A549 (cell line): ENCODE measurements around the gene RHOBTB1. TPM values are rescaled to one million over a fixed set of nuclear protein-coding genes. Genes with fewer than 3 reads are reported as not detected.

Experiments
- ATAC-seq, 2 experiments: fragments of 200-7000 bp in 1 of 2; fragments of >200 bp in 1 of 2; cut with Nextera tagmentation in 1 of 2; cut with Tn5 transposase in 1 of 2; 3 replicates each; pipeline versions ENCODE4 v1.8.0 to v1.9.1; 2018 to 2020; ENCODE audit warnings: mild to moderate bottlenecking in 1 of 2, moderate library complexity in 1 of 2
- CTCF ChIA-PET: fragments of 300-600 bp; sonication (Branson Sonifier 250); formaldehyde crosslinking; extraction: SDS; loops from one replicate; lab custom pipeline; 2021; ENCODE audit warnings: antibody characterized with exemption, inconsistent platforms; lab: Yijun Ruan, JAX
- POLR2A ChIA-PET: fragments of 350-600 bp; formaldehyde crosslinking; extraction: SDS; loops from one replicate; lab custom pipeline; 2021; ENCODE audit warnings: antibody characterized with exemption, inconsistent platforms; lab: Yijun Ruan, JAX
- DNase-seq, 2 experiments: peaks; one replicate each; pipeline versions ENCODE4 v3.0.0 to v3.0.0-alpha.2; 2011 to 2016; ENCODE audit warnings: low read depth in 1 of 2, low spot score in 1 of 2
- FAIRE-seq: peaks from 2 replicates; lab custom pipeline; 2011; peaks lifted over from hg19 to GRCh38; lab: Jason Lieb, UNC
- H3K27ac ChIP-seq, 2 experiments: fragments of >200 bp; sonication (Bioruptor Twin); formaldehyde crosslinking; 3 replicates each; pipeline ENCODE4 v1.5.1; 2016 to 2017
- H3K4me1 ChIP-seq: fragments of >200 bp; sonication (Bioruptor Twin); formaldehyde crosslinking; 3 replicates; pipeline ENCODE4 v1.6.1; 2016
- H3K4me2 ChIP-seq: fragments of >200 bp; sonication (Bioruptor Twin); formaldehyde crosslinking; 3 replicates; pipeline ENCODE4 v1.6.1; 2016
- H3K4me3 ChIP-seq: fragments of >200 bp; sonication (Bioruptor Twin); formaldehyde crosslinking; 3 replicates; pipeline ENCODE4 v1.5.1; 2016
- H3K9me3 ChIP-seq: fragments of >200 bp; sonication (Bioruptor Twin); formaldehyde crosslinking; 3 replicates; pipeline ENCODE4 v1.6.1; 2016
- BHLHE40 ChIP-seq: IDR thresholded peaks from 2 replicates; pipeline ENCODE4 v1.6.1; 2012; ENCODE audit warnings: low read depth, low read length, inconsistent platforms
- CBX8 ChIP-seq: fragments of 200-600 bp; sonication (generic); IDR thresholded peaks from 2 replicates; pipeline ENCODE4 v1.6.1; 2016
- CEBPB ChIP-seq, 2 experiments: fragments of >200 bp in 1 of 2; sonication (Bioruptor Twin) in 1 of 2; formaldehyde crosslinking in 1 of 2; IDR thresholded peaks; 2 replicates each; pipeline ENCODE4 v1.6.1; 2012 to 2016
- CHD2 ChIP-seq: fragments of 150-350 bp; IDR thresholded peaks from 2 replicates; pipeline ENCODE4 v1.6.1; 2014; ENCODE audit warnings: low read length; ENCODE audit not compliant: partially characterized antibody
- CTCF ChIP-seq: fragments of >200 bp; sonication (Bioruptor Twin); formaldehyde crosslinking; IDR thresholded peaks from 3 replicates; pipeline ENCODE4 v1.5.1; 2016
- EHF ChIP-seq: fragments of 250-450 bp; sonication (Bioruptor Pico); IDR thresholded peaks from 2 replicates; pipeline ENCODE4 v1.5.0; 2020; ENCODE audit warnings: mild to moderate bottlenecking
- EHMT2 ChIP-seq: fragments of 200-600 bp; sonication (generic); IDR thresholded peaks from 2 replicates; pipeline ENCODE4 v1.6.1; 2016; ENCODE audit warnings: antibody characterized with exemption, low read depth, mild to moderate bottlenecking, moderate library complexity
- ESRRA ChIP-seq: fragments of 150-350 bp; IDR thresholded peaks from 2 replicates; pipeline ENCODE4 v1.6.1; 2014; ENCODE audit warnings: mild to moderate bottlenecking, low read length, borderline replicate concordance
- FOSL2 ChIP-seq, 2 experiments: fragments of 450-650 bp in 1 of 2; fragments of >200 bp in 1 of 2; sonication (Bioruptor Twin) in 1 of 2; formaldehyde crosslinking; IDR thresholded peaks; 2 replicates each; pipeline versions ENCODE4 v1.5.0 to v1.6.1; 2016 to 2020; ENCODE audit warnings: mild to moderate bottlenecking in 1 of 2, moderate library complexity in 1 of 2
- FOXS1 ChIP-seq: fragments of 250-450 bp; sonication (Bioruptor Pico); IDR thresholded peaks from 2 replicates; pipeline ENCODE4 v1.5.0; 2020; ENCODE audit warnings: mild to moderate bottlenecking, moderate library complexity
- GATA3 ChIP-seq: IDR thresholded peaks from 2 replicates; pipeline ENCODE4 v1.6.1; 2012; ENCODE audit warnings: borderline replicate concordance
- HEYL ChIP-seq: fragments of 250-450 bp; sonication (Bioruptor Pico); IDR thresholded peaks from 2 replicates; pipeline ENCODE4 v1.8.0; 2021; ENCODE audit warnings: mild to moderate bottlenecking, moderate library complexity
- HOXB13 ChIP-seq: fragments of 250-450 bp; sonication (Bioruptor Pico); IDR thresholded peaks from 2 replicates; pipeline ENCODE4 v1.5.0; 2020; ENCODE audit warnings: low read depth, mild to moderate bottlenecking, moderate library complexity
- JUN ChIP-seq, 2 experiments: fragments of >200 bp; sonication (Bioruptor Twin); formaldehyde crosslinking; IDR thresholded peaks; 2 replicates in 1 of 2; 3 replicates in 1 of 2; pipeline ENCODE4 v1.6.1; 2016 to 2017
- JUNB ChIP-seq: fragments of >200 bp; sonication (Bioruptor Twin); formaldehyde crosslinking; IDR thresholded peaks from 2 replicates; pipeline ENCODE4 v1.6.1; 2016
- KDM1A ChIP-seq: fragments of 200-600 bp; sonication (generic); IDR thresholded peaks from 2 replicates; pipeline ENCODE4 v1.6.1; 2016; ENCODE audit warnings: low read depth, mild to moderate bottlenecking
- KDM5A ChIP-seq: fragments of 200-600 bp; sonication (generic); IDR thresholded peaks from 2 replicates; pipeline ENCODE4 v1.6.1; 2016; ENCODE audit warnings: antibody characterized with exemption, mild to moderate bottlenecking
- NPAS2 ChIP-seq: fragments of 250-450 bp; sonication (Bioruptor Pico); IDR thresholded peaks from 2 replicates; pipeline ENCODE4 v1.8.0; 2022; ENCODE audit warnings: mild to moderate bottlenecking, moderate library complexity, borderline replicate concordance
- PBX3 ChIP-seq: IDR thresholded peaks from 2 replicates; pipeline ENCODE4 v1.6.1; 2012
- PHF8 ChIP-seq: fragments of 200-600 bp; sonication (generic); IDR thresholded peaks from 2 replicates; pipeline ENCODE4 v1.6.1; 2016; ENCODE audit warnings: low read depth, mild to moderate bottlenecking, antibody characterized with exemption, moderate library complexity, borderline replicate concordance
- POLR2A ChIP-seq: IDR thresholded peaks from 2 replicates; pipeline ENCODE4 v1.6.1; 2012; ENCODE audit warnings: mild to moderate bottlenecking, low read length
- RARB ChIP-seq: fragments of 250-450 bp; sonication (Bioruptor Pico); IDR thresholded peaks from 2 replicates; pipeline ENCODE4 v1.8.0; 2021; ENCODE audit warnings: mild to moderate bottlenecking, moderate library complexity
- RCOR1 ChIP-seq: fragments of 150-350 bp; IDR thresholded peaks from 2 replicates; pipeline ENCODE4 v1.6.1; 2014; ENCODE audit warnings: antibody characterized with exemption, low read length, low read depth
- SREBF2 ChIP-seq: fragments of 450-650 bp; IDR thresholded peaks from 2 replicates; pipeline ENCODE4 v1.6.1; 2014; ENCODE audit warnings: mild to moderate bottlenecking, moderate library complexity
- TP53 ChIP-seq: fragments of 250-450 bp; sonication (Bioruptor Pico); IDR thresholded peaks from 2 replicates; pipeline ENCODE4 v1.5.0; 2021; ENCODE audit warnings: mild to moderate bottlenecking, moderate library complexity
- ZC3H11A ChIP-seq: fragments of 450-650 bp; IDR thresholded peaks from 2 replicates; pipeline ENCODE4 v1.6.1; 2014; ENCODE audit warnings: antibody characterized with exemption, mild to moderate bottlenecking
- ZNF302 ChIP-seq: fragments of 250-450 bp; sonication (Bioruptor Pico); IDR thresholded peaks from 2 replicates; pipeline ENCODE4 v1.9.0; 2021; ENCODE audit warnings: inconsistent platforms, mild to moderate bottlenecking, moderate library complexity
- ZSCAN20 ChIP-seq: fragments of 250-450 bp; sonication (Bioruptor Pico); IDR thresholded peaks from 2 replicates; pipeline ENCODE4 v1.8.0; 2022; ENCODE audit warnings: mild to moderate bottlenecking, moderate library complexity
- WGBS: methylation state at CpG from one replicate; pipeline ENCODE4 v1.1.6; 2017; ENCODE audit errors: missing lambda C conversion rate; 5-methylcytosine and 5-hydroxymethylcytosine counted together
- polyA plus RNA-seq, 4 experiments: library from polyadenylated mRNA; depleted of rRNA in 3 of 4; stranded (reverse); fragments of >200 nt; fragmentation: RNase III in 1 of 4; extraction: RNeasy Plus Mini Kit Qiagen cat#74134 plus additional on column Dnase treatment in 1 of 4; gene quantifications; 2 replicates in 3 of 4; 3 replicates in 1 of 4; pipeline ENCODE4 v1.2.3, GENCODE V29; 2011 to 2017
- TF ChIP-seq, protein P1 (sequence below): fragments of 200-600 bp; sonication (generic); IDR thresholded peaks from 2 replicates; pipeline ENCODE4 v1.6.1; 2016; ENCODE audit warnings: antibody characterized with exemption, mild to moderate bottlenecking, moderate library complexity

RHOBTB1 gene
- polyA plus RNA-seq, 2 of the 4 experiments (the other 2 are of a cell fraction), result 6.6 to 24.7 TPM

DNA sequence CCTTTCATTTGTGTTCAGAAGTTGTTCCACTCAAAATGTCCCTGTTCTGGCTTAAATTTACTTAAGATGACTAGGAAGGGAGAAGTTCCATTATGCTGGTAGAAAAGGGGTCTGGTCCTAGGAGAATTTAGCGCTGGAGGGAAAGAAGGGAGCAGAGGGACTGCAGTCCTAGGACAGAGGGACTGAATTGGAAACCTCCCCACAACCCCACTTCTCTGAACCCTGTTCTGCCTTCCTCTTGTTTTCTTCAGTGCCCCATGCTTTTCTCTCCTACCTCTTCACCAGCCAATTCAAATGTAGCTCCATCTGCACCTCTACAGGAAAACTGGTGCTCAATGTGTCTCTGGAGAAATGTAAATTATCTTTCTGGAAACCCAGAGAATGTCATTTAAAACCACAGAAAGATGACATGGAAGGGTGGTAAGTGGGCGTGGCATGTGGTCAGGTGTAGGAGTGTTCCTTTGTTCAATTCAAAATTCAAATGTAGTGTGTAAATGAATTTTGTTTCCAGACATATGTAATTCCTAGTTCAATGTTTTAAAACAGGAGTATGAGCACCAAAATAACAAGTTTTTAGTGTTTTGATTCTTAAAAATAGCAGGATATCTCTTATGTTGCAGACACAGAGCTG lies 24.0 kb upstream of the RHOBTB1 start:
- ChIA-PET CTCF (interaction anchor here (0.6 to 0.9 kb wide), 2 partner anchors 148 to 223 kb away, joined by 3 to 4 read pairs; no protein-coding TSS in a partner anchor), POLR2A (no interaction called here)
- H3K4me2 ChIP-seq, result no peak overlapping the region
- peak overlapping the region; percentile 34 to 59; a peak in 4 of 6 replicates for H3K27ac ChIP-seq
- no peak for FAIRE-seq
- no peaks in the 10 kb centered on the region for H3K9me3 ChIP-seq
- WGBS, result 97% methylated on average over 2 of the region's 2 CpGs
- no peak for ATAC-seq
- H3K4me1 ChIP-seq, result peaks cover 29% of the 10 kb centered on the region
- TF ChIP-seq, protein P1, sequence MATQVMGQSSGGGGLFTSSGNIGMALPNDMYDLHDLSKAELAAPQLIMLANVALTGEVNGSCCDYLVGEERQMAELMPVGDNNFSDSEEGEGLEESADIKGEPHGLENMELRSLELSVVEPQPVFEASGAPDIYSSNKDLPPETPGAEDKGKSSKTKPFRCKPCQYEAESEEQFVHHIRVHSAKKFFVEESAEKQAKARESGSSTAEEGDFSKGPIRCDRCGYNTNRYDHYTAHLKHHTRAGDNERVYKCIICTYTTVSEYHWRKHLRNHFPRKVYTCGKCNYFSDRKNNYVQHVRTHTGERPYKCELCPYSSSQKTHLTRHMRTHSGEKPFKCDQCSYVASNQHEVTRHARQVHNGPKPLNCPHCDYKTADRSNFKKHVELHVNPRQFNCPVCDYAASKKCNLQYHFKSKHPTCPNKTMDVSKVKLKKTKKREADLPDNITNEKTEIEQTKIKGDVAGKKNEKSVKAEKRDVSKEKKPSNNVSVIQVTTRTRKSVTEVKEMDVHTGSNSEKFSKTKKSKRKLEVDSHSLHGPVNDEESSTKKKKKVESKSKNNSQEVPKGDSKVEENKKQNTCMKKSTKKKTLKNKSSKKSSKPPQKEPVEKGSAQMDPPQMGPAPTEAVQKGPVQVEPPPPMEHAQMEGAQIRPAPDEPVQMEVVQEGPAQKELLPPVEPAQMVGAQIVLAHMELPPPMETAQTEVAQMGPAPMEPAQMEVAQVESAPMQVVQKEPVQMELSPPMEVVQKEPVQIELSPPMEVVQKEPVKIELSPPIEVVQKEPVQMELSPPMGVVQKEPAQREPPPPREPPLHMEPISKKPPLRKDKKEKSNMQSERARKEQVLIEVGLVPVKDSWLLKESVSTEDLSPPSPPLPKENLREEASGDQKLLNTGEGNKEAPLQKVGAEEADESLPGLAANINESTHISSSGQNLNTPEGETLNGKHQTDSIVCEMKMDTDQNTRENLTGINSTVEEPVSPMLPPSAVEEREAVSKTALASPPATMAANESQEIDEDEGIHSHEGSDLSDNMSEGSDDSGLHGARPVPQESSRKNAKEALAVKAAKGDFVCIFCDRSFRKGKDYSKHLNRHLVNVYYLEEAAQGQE, result no peak
- TF ChIP-seq EHF (no peak), FOXS1 (CRISPR knock-in tag) (no peak), CHD2 (no peak), JUN (IDR thresholded peaks at IDR 0.05) (no peak), CBX8 (no peak), PBX3 (no peak), ZSCAN20 (CRISPR knock-in tag) (no peak), ZNF302 (CRISPR knock-in tag) (no peak), ZC3H11A (no peak)
- TF ChIP-seq, all 56 proteins: peak for 0
- no peak overlapping the region for H3K4me3 ChIP-seq
- no peak for DNase-seq

DNA sequence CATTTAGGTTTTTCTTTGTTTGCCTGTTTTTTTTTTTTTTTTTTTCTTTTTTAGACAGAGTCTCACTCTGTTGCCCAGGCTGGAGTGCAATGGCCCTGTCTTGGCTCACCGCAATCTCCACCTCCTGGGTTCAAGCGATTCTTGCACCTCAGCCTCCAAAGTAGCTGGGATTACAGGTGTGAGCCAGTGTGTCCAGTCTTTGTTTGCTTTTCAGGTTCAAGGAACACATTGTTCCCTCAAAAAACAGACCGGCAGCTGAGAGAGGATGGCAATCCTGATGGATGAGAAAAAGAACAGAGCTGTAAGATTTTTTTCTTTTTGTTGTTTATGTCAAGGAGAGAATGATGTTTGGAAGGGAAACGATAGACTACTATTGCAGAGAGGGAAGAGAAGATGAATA lies 23.3 kb upstream of the RHOBTB1 start:
- TF ChIP-seq KDM1A (no peak), EHMT2 (no peak), NPAS2 (CRISPR knock-in tag) (no peak), FOXS1 (CRISPR knock-in tag) (no peak), CTCF (no peak), POLR2A (no peak), GATA3 (no peak), HEYL (no peak), RCOR1 (no peak), KDM5A (no peak), TP53 (CRISPR knock-in tag) (no peak), CEBPB (IDR thresholded peaks at IDR 0.05) (no peak), HOXB13 (CRISPR knock-in tag) (no peak), FOSL2 (IDR thresholded peaks at IDR 0.05) (no peak), FOSL2 (CRISPR knock-in tag; IDR thresholded peaks at IDR 0.05) (no peak), PHF8 (no peak), SREBF2 (no peak), JUNB (no peak), BHLHE40 (no peak), ESRRA (no peak), RARB (no peak)
- Histone ChIP-seq H3K9me3 (no peaks in the 10 kb centered on the region), H3K4me3 (no peak overlapping the region), H3K4me1 (peaks cover 33% of the 10 kb centered on the region), H3K27ac (peak overlapping the region; percentile 34 to 59; a peak in 4 of 6 replicates), H3K4me2 (no peak overlapping the region)
- DNase-seq (no peak), ATAC-seq (no peak), FAIRE-seq (no peak)
- ChIA-PET CTCF (interaction anchor here (0.6 to 0.9 kb wide), 2 partner anchors 147 to 224 kb away, joined by 3 to 4 read pairs; no protein-coding TSS in a partner anchor), POLR2A (no interaction called here)
- 81% methylated on average over 4 of the region's 4 CpGs for WGBS
